HEK293 (cell line): ENCODE measurements around the gene SLC2A3.
"Not testable (repeated sequence)": the region's sequence is repeated elsewhere in the genome, so short reads cannot be mapped to it uniquely, and the experiment has no call there.

ENCODE experiments used
- CTCF ChIA-PET: fragments of 350-600 bp; formaldehyde crosslinking; extraction: SDS; loops from one replicate; lab custom pipeline; 2021; ENCODE audit warnings: antibody characterized with exemption; lab: Yijun Ruan, JAX
- POLR2A ChIA-PET: fragments of 300-600 bp; formaldehyde crosslinking; extraction: SDS; loops from one replicate; lab custom pipeline; 2020; ENCODE audit warnings: antibody characterized with exemption, inconsistent platforms; lab: Yijun Ruan, JAX
- H3K27ac ChIP-seq: fragments of 200-500 bp; sonication (Bioruptor generic); 2 replicates; pipeline ENCODE4 v1.5.1; 2014; ENCODE audit warnings: low read depth, low read length, control low read depth, inconsistent platforms; ENCODE audit errors: extremely low read depth
- H3K36me3 ChIP-seq, 2 experiments: fragments of 200-500 bp in 1 of 2; sonication (Bioruptor generic) in 1 of 2; 1 replicate in 1 of 2; 2 replicates in 1 of 2; pipeline ENCODE4 v1.5.1; 2014 to 2017; ENCODE audit warnings: inconsistent platforms in 2 of 2, low read length in 2 of 2; ENCODE audit not compliant: control insufficient read depth in 2 of 2, insufficient read depth in 1 of 2
- H3K4me1 ChIP-seq: fragments of 200-500 bp; sonication (Bioruptor generic); 2 replicates; pipeline ENCODE4 v1.5.1; 2014; ENCODE audit warnings: mild to moderate bottlenecking, low read length, inconsistent platforms; ENCODE audit not compliant: control insufficient read depth, insufficient read depth
- H3K4me3 ChIP-seq: 2 replicates; pipeline ENCODE4 v1.5.1; 2011; ENCODE audit warnings: low read depth, mild to moderate bottlenecking, control low read depth, low read length, moderate library complexity
- H3K9me3 ChIP-seq: fragments of 200-500 bp; sonication (Bioruptor generic); 2 replicates; pipeline ENCODE4 v1.5.1; 2014; ENCODE audit warnings: low read depth, low read length, inconsistent platforms; ENCODE audit not compliant: control insufficient read depth, insufficient read depth
- CTCF ChIP-seq: fragments of 450-650 bp; formaldehyde crosslinking; IDR thresholded peaks from 2 replicates; pipeline ENCODE4 v1.5.1; 2016; ENCODE audit warnings: missing biosample characterization, missing genetic modification characterization
- GLIS1 ChIP-seq: fragments of 450-650 bp; formaldehyde crosslinking; IDR thresholded peaks from 2 replicates; pipeline ENCODE4 v1.5.1; 2016; ENCODE audit warnings: missing biosample characterization, missing genetic modification characterization
- GLIS2 ChIP-seq: fragments of 450-650 bp; formaldehyde crosslinking; IDR thresholded peaks from 2 replicates; pipeline ENCODE4 v1.5.1; 2016; ENCODE audit warnings: missing biosample characterization, missing genetic modification characterization
- HIC1 ChIP-seq: fragments of 450-650 bp; formaldehyde crosslinking; IDR thresholded peaks from 2 replicates; pipeline ENCODE4 v1.5.1; 2016; ENCODE audit warnings: missing biosample characterization, missing genetic modification characterization
- OSR2 ChIP-seq: fragments of 450-650 bp; formaldehyde crosslinking; IDR thresholded peaks from 2 replicates; pipeline ENCODE4 v1.5.1; 2016; ENCODE audit warnings: missing biosample characterization, missing genetic modification characterization
- SETDB1 ChIP-seq: IDR thresholded peaks from one replicate; pipeline ENCODE4 v1.6.1; 2017; ENCODE audit warnings: mild to moderate bottlenecking, low read length, moderate library complexity, mixed read lengths; ENCODE audit not compliant: insufficient read length
- SP3 ChIP-seq: fragments of 450-650 bp; formaldehyde crosslinking; IDR thresholded peaks from 2 replicates; pipeline ENCODE4 v1.5.1; 2016; ENCODE audit warnings: missing biosample characterization, missing genetic modification characterization
- TRIM28 ChIP-seq: IDR thresholded peaks from 2 replicates; pipeline ENCODE4 v1.6.1; 2011; ENCODE audit warnings: low read length, control low read depth, borderline replicate concordance
- ZFP41 ChIP-seq: fragments of 450-650 bp; formaldehyde crosslinking; IDR thresholded peaks from 2 replicates; pipeline ENCODE4 v1.5.1; 2016; ENCODE audit warnings: missing biosample characterization, missing genetic modification characterization, borderline replicate concordance
- ZNF10 ChIP-seq: fragments of 450-650 bp; formaldehyde crosslinking; IDR thresholded peaks from 2 replicates; pipeline ENCODE4 v1.5.1; 2017; ENCODE audit warnings: missing biosample characterization, missing genetic modification characterization
- ZNF121 ChIP-seq: fragments of 450-650 bp; formaldehyde crosslinking; IDR thresholded peaks from 2 replicates; pipeline ENCODE4 v1.5.1; 2016; ENCODE audit warnings: missing biosample characterization, missing genetic modification characterization
- ZNF19 ChIP-seq: fragments of 450-650 bp; formaldehyde crosslinking; IDR thresholded peaks from 2 replicates; pipeline ENCODE4; 2016; ENCODE audit warnings: missing biosample characterization, missing genetic modification characterization, low read depth
- ZNF214 ChIP-seq: fragments of 450-650 bp; formaldehyde crosslinking; IDR thresholded peaks from 2 replicates; pipeline ENCODE4 v1.5.1; 2017; ENCODE audit warnings: missing biosample characterization, mild to moderate bottlenecking, missing genetic modification characterization, borderline replicate concordance
- ZNF433 ChIP-seq: fragments of 450-650 bp; formaldehyde crosslinking; IDR thresholded peaks from 2 replicates; pipeline ENCODE4 v1.5.1; 2016; ENCODE audit warnings: missing biosample characterization, missing genetic modification characterization, low read depth
- ZNF501 ChIP-seq: fragments of 450-650 bp; formaldehyde crosslinking; IDR thresholded peaks from 2 replicates; pipeline ENCODE4 v1.5.1; 2016; ENCODE audit warnings: missing biosample characterization, missing genetic modification characterization
- ZNF677 ChIP-seq: fragments of 450-650 bp; IDR thresholded peaks from 2 replicates; pipeline ENCODE4 v1.5.0; 2018; ENCODE audit warnings: missing biosample characterization, mild to moderate bottlenecking, missing genetic modification characterization, moderate library complexity
- TF ChIP-seq, protein P1 (sequence below): fragments of 450-650 bp; formaldehyde crosslinking; IDR thresholded peaks from 2 replicates; pipeline ENCODE4 v1.5.1; 2017; ENCODE audit warnings: missing biosample characterization, missing genetic modification characterization
- TF ChIP-seq, protein P2 (sequence below): fragments of 450-650 bp; formaldehyde crosslinking; IDR thresholded peaks from 2 replicates; pipeline ENCODE4; 2016; ENCODE audit warnings: missing biosample characterization, missing genetic modification characterization

The SLC2A3 gene

DNA sequence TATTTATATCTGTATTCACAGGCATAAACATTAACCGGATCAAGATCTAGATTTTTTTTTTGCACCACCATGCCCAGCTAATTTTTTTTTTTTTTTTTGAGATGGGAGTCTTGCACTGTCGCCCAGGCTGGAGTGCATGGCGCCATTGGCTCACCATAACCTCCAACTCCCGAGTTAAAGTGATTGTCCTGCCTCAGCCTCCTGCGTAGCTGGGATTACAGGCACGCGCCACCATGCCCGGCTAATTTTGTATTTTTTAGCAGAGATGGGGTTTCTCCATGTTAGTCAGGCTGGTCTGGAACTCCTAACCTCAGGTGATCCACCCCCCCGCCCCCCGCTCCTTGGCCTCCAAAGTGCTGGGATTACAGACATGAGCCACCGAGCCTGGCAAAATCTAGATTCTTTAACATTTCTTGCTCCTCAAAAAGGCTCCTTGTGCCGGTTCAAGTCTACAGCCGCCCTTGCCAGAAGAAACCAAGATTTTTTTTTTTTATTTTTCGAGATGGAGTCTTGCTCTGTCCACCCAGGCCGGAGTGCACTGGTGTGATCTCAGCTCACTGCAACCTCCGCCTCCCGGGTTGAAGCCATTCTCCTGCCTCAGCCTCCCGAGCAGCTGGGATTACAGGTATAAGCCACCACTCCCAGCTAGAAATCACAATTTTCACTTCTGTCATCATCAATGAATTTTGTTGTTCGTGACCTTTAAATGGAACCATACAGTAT lies 36.9 kb upstream of the SLC2A3 start:
- H3K4me1 ChIP-seq: no peaks in the 10 kb centered on the region
- POLR2A ChIA-PET: interaction anchor here (0.7 kb wide), 1 partner anchor 53 kb away, joined by 5 read pairs; no protein-coding TSS in a partner anchor
- CTCF ChIA-PET: interaction anchor here (1.1 to 1.6 kb wide), 2 partner anchors 22 to 39 kb away, joined by 5 read pairs; no protein-coding TSS in a partner anchor
- TF ChIP-seq ZNF121 (tag by site-specific recombination) (0 out of 2 replicates have a peak, but pooled peaks have one; percentile 10), CTCF (tag by site-specific recombination) (no peak)
- H3K9me3 ChIP-seq: no peaks in the 10 kb centered on the region
- H3K27ac ChIP-seq: no peak overlapping the region
- H3K4me3 ChIP-seq: no peak overlapping the region
- H3K36me3 ChIP-seq: no peaks in the 10 kb centered on the region

DNA sequence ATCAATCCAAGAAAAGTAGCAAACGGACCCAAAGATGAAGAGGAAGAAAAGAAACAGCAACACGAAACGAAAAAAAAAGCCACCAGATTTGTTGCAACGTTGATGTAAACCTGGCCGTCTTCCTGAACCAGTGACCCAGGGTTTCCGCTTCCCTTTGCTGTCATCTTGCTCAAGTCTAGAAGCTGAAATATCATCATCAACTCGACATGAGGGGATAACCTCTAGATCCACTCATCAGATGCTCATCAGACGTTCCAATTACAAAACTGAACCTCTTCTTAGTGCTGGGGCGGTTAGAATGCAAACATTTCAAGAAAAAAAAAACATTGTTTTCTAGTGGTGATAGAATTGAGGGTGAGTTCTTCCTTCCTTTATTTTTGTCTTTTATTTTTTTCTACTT lies 36.3 kb upstream of the SLC2A3 start:
- CTCF ChIA-PET, H3K27ac ChIP-seq, H3K4me3 ChIP-seq, H3K9me3 ChIP-seq, H3K36me3 ChIP-seq, POLR2A ChIA-PET, H3K4me1 ChIP-seq: not testable (repeated sequence)

- H3K27ac ChIP-seq, H3K9me3 ChIP-seq, H3K4me1 ChIP-seq, H3K36me3 ChIP-seq, H3K4me3 ChIP-seq: not testable (repeated sequence)
- POLR2A ChIA-PET: interaction anchor here (1.6 kb wide), 2 partner anchors 36 to 38 kb away, joined by 6 to 31 read pairs; partner anchors contain the start of gene SLC2A3
- CTCF ChIA-PET: interaction anchor here (1.0 kb wide), 1 partner anchor 112 kb away, joined by 3 read pairs; no protein-coding TSS in a partner anchor
These were observed 35.8 kb upstream of the SLC2A3 start for GRCh38 chr12:7971765-7972164.

- no peaks in the 10 kb centered on the region for H3K9me3 ChIP-seq
- ChIA-PET CTCF (interaction anchor here (0.7 to 1.1 kb wide), 4 partner anchors 33 to 1708 kb away, joined by 3 to 4 read pairs (median 4); no protein-coding TSS in a partner anchor), POLR2A (interaction anchor here (0.6 to 1.6 kb wide), 5 partner anchors 22 to 110 kb away, joined by 3 to 31 read pairs (median 3); partner anchors contain the start of gene SLC2A3)
- peak overlapping the region; percentile 34 for H3K4me3 ChIP-seq
- H3K27ac ChIP-seq: peak overlapping the region; percentile 89
- H3K36me3 ChIP-seq: peaks cover 0 to 3% of the 10 kb centered on the region in 2 experiments; a peak in 1 of 3 replicates
- no peaks in the 10 kb centered on the region for H3K4me1 ChIP-seq
- TF ChIP-seq ZNF501 (tag by site-specific recombination) (0 out of 2 replicates have a peak, but pooled peaks have one; percentile 45), ZFP41 (tag by site-specific recombination) (no peak), SP3 (peak; percentile 73), ZNF10 (tag by site-specific recombination) (0 out of 2 replicates have a peak, but pooled peaks have one; percentile 12), ZNF433 (no peak), ZNF19 (no peak), TRIM28 (peak; percentile 73), GLIS1 (tag by site-specific recombination) (peak; percentile 93), ZNF677 (no peak), GLIS2 (tag by site-specific recombination) (peak; percentile 94), OSR2 (tag by site-specific recombination) (0 out of 2 replicates have a peak, but pooled peaks have one; percentile 9), ZNF214 (tag by site-specific recombination) (no peak), SETDB1 (peak; percentile 39), HIC1 (tag by site-specific recombination) (peak; percentile 93)
- TF ChIP-seq, protein P1, sequence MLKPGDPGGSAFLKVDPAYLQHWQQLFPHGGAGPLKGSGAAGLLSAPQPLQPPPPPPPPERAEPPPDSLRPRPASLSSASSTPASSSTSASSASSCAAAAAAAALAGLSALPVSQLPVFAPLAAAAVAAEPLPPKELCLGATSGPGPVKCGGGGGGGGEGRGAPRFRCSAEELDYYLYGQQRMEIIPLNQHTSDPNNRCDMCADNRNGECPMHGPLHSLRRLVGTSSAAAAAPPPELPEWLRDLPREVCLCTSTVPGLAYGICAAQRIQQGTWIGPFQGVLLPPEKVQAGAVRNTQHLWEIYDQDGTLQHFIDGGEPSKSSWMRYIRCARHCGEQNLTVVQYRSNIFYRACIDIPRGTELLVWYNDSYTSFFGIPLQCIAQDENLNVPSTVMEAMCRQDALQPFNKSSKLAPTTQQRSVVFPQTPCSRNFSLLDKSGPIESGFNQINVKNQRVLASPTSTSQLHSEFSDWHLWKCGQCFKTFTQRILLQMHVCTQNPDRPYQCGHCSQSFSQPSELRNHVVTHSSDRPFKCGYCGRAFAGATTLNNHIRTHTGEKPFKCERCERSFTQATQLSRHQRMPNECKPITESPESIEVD (tag by site-specific recombination): no peak
- TF ChIP-seq, protein P2, sequence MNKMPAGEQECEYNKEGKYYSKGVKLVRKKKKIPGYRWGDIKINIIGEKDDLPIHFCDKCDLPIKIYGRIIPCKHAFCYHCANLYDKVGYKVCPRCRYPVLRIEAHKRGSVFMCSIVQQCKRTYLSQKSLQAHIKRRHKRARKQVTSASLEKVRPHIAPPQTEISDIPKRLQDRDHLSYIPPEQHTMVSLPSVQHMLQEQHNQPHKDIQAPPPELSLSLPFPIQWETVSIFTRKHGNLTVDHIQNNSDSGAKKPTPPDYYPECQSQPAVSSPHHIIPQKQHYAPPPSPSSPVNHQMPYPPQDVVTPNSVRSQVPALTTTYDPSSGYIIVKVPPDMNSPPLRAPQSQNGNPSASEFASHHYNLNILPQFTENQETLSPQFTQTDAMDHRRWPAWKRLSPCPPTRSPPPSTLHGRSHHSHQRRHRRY (tag by site-specific recombination): no peak
These were observed 34.7 kb upstream of the SLC2A3 start for GRCh38 chr12:7970475-7971252.
